Brain microvascular endothelial cell (primary cell): ENCODE data around the gene DAB2IP.

Source experiments
- DNase-seq: peaks from one replicate; pipeline ENCODE4 v3.0.0-alpha.2; 2020
- H3K27ac ChIP-seq: fragments of 250-450 bp; sonication (Bioruptor Pico); 2 replicates; pipeline ENCODE4 v1.5.1; 2020; ENCODE audit warnings: mild to moderate bottlenecking, moderate library complexity
- H3K27me3 ChIP-seq: fragments of 250-450 bp; sonication (Bioruptor Pico); replicated peaks from 2 replicates; pipeline ENCODE4 v1.5.1; 2020; ENCODE audit warnings: mild to moderate bottlenecking
- H3K36me3 ChIP-seq: fragments of 250-450 bp; sonication (Bioruptor Pico); replicated peaks from 2 replicates; pipeline ENCODE4 v1.5.1; 2020; ENCODE audit warnings: mild to moderate bottlenecking
- H3K4me3 ChIP-seq: 2 replicates; pipeline ENCODE4 v1.5.1; 2011; ENCODE audit warnings: low read depth, mild to moderate bottlenecking, control low read depth, low read length, moderate library complexity
- in situ Hi-C: cut with HindIII; loops from 2 replicates; pipeline ENCODE4 v1.10.0; 2017; ENCODE audit warnings: low sequenced_read_pairs, low pct_ligation_motif_present
- TF ChIP-seq, protein P1 (sequence below): IDR thresholded peaks from 2 replicates; pipeline ENCODE4 v1.5.1; 2011; ENCODE audit warnings: low read depth, mild to moderate bottlenecking, moderate library complexity, low read length, control low read depth, inconsistent platforms; ENCODE audit errors: missing control alignments

Gene DAB2IP

DNA sequence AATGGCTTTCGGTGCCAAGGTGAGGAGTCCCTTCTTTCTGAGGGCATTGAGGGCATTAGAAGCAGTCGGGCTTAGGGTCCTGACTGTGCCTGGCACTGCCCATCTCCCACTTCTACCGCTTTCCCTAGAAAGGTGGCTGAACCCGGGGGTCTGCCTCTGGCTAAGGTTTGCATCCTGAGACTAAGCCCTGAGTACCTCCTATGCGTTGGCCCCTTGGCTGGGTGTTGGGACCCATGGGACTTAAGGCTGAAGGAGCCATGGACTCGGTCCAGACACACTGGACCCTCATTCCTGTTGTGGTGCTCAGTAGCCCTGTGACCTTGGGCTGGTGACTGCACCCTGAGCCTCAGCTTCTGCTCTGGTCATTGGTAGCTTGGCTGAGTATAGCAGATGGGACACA, 23.9 kb downstream of the DAB2IP start:
- DNase-seq = no peak
- in situ Hi-C loops = no loop called here
- TF ChIP-seq, protein P1, sequence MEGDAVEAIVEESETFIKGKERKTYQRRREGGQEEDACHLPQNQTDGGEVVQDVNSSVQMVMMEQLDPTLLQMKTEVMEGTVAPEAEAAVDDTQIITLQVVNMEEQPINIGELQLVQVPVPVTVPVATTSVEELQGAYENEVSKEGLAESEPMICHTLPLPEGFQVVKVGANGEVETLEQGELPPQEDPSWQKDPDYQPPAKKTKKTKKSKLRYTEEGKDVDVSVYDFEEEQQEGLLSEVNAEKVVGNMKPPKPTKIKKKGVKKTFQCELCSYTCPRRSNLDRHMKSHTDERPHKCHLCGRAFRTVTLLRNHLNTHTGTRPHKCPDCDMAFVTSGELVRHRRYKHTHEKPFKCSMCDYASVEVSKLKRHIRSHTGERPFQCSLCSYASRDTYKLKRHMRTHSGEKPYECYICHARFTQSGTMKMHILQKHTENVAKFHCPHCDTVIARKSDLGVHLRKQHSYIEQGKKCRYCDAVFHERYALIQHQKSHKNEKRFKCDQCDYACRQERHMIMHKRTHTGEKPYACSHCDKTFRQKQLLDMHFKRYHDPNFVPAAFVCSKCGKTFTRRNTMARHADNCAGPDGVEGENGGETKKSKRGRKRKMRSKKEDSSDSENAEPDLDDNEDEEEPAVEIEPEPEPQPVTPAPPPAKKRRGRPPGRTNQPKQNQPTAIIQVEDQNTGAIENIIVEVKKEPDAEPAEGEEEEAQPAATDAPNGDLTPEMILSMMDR = no peak
- Histone ChIP-seq H3K27ac (no peak overlapping the region), H3K36me3 (no peaks in the 10 kb centered on the region), H3K27me3 (no peaks in the 10 kb centered on the region), H3K4me3 (no peak overlapping the region)

DNA sequence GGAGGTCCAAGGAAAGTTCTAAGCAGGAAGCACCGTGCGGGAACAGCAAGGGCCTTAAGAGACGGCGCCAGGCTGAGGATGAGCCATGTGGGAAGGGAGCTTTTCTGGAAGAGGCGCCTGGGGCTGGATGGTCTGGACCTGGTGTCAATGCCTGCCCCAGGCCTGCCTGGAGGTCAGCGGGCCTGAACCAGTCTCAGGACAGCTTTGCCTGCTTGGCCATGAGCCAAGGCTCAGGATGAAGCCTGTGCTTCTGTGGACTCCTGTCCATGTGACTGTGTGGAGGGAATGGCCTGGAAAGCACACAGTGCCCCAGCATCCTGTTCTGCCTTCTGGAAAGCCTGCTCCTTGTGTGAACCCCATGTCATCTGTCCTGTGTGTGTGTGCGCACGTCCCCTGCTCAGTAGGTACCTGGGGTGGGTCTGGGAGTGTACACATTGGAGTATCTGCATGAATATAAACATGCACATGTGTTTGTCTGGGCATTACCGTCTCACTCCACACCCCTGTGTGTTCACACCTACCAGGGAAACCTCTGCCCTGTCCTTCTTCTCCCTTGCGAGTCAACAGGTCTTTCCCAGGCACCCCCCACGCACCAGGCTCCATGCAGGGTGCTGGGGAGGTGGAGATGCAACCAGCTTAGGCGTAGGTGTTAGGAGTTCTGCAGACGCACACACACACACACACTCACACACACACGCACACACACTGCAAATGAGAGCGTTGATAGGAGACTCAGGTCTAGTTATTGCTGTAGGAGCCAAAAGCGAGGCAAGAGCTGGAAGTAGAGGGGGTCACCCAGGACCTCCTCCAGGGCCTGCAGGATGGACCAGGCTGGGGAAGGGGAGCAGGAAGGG, 24.8 kb downstream of the DAB2IP start:
- H3K4me3 ChIP-seq = no peak overlapping the region
- no peaks in the 10 kb centered on the region for H3K36me3 ChIP-seq
- DNase-seq = no peak
- TF ChIP-seq, protein P1 = no peak
- no peak overlapping the region for H3K27ac ChIP-seq
- H3K27me3 ChIP-seq = no peaks in the 10 kb centered on the region
- in situ Hi-C loops = no loop called here

DNA sequence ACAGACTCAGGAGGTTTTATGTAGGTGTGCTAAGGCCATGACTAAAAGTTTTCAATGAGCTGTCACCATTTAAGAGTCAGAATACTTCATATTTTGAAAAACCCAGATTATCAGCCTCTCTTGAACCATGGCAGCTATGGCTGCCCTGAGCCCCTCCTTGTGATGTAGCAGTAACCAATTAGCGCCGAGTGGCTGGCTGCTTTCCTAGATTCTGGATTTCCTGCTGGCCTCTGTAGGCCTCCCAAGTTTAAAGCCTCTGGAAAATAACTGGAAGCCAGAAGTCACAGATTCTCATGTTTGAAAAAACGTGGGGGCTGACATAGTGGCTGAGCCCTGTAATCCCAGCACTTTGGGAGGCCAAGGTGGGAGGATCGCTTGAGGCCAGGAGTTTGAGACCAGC, 25.5 kb downstream of the DAB2IP start:
- no peaks in the 10 kb centered on the region for H3K27me3 ChIP-seq
- no peaks in the 10 kb centered on the region for H3K36me3 ChIP-seq
- H3K4me3 ChIP-seq = no peak overlapping the region
- TF ChIP-seq, protein P1 = no peak
- no peak for DNase-seq
- in situ Hi-C loops = no loop called here
- no peak overlapping the region for H3K27ac ChIP-seq

- H3K27ac ChIP-seq = no peak overlapping the region
- H3K27me3 ChIP-seq = no peaks in the 10 kb centered on the region
- TF ChIP-seq, protein P1 = no peak
- no peaks in the 10 kb centered on the region for H3K36me3 ChIP-seq
- no peak for DNase-seq
- H3K4me3 ChIP-seq = no peak overlapping the region
- in situ Hi-C loops = no loop called here
Observed at GRCh38 chr9:121678501-121679022, 27.1 kb downstream of the DAB2IP start.

GRCh38 chr9:121679901-121680635, 28.6 kb downstream of the DAB2IP start:
- no peaks in the 10 kb centered on the region for H3K27me3 ChIP-seq
- H3K4me3 ChIP-seq = no peak overlapping the region
- no peak overlapping the region for H3K27ac ChIP-seq
- H3K36me3 ChIP-seq = no peaks in the 10 kb centered on the region
- in situ Hi-C loops = no loop called here
- TF ChIP-seq, protein P1 = no peak
- no peak for DNase-seq
